Chondrocyte (in vitro differentiated cells): Measurements from ENCODE around the gene F2. TPM values are rescaled to one million over a fixed set of nuclear protein-coding genes. Genes with fewer than 3 reads are reported as not detected.
"Not testable (repeated sequence)": the region's sequence is repeated elsewhere in the genome, so short reads cannot be mapped to it uniquely, and the experiment has no call there.

ENCODE experiments used
- DNase-seq: peaks from one replicate; pipeline ENCODE4 v3.0.0; 2021; ENCODE audit warnings: mixed read lengths, low spot score
- H3K27ac Mint-ChIP-seq: one replicate; pipeline ENCODE4 v1.8.0; 2021; ENCODE audit warnings: mild to moderate bottlenecking, moderate library complexity, mixed read lengths; ENCODE audit not compliant: unreplicated experiment
- H3K27me3 Mint-ChIP-seq: 2 replicates; pipeline ENCODE4 v1.8.0; 2021; ENCODE audit warnings: low read depth, mixed read lengths
- H3K36me3 Mint-ChIP-seq: 2 replicates; pipeline ENCODE4 v1.8.0; 2021; ENCODE audit warnings: low read depth, mixed read lengths
- H3K4me1 Mint-ChIP-seq: 2 replicates; pipeline ENCODE4 v1.8.0; 2021; ENCODE audit warnings: low read depth, mild to moderate bottlenecking, mixed read lengths
- H3K4me3 Mint-ChIP-seq: one replicate; pipeline ENCODE4 v1.8.0; 2021; ENCODE audit warnings: mild to moderate bottlenecking, moderate library complexity, mixed read lengths; ENCODE audit not compliant: unreplicated experiment
- H3K9me3 Mint-ChIP-seq: 2 replicates; pipeline ENCODE4 v1.8.0; 2021; ENCODE audit warnings: low read depth, mixed read lengths
- long read RNA-seq: library from polyadenylated mRNA; stranded (forward); transcript quantifications from one replicate; pipeline ENCODE4 v2.0.0, GENCODE V29; 2021
- total RNA-seq: library from RNA; stranded (reverse); gene quantifications from 3 replicates; pipeline ENCODE4 v1.2.1, GENCODE V29; 2021
- TF ChIP-seq, protein P1 (sequence below): fragments of 200-600 bp; sonication (generic); IDR thresholded peaks from 2 replicates; pipeline ENCODE4 v1.5.0; 2021; ENCODE audit warnings: antibody characterized with exemption, mild to moderate bottlenecking, moderate library complexity

The F2 gene
- 0.25 TPM in 1 of 3 replicates, not detected in the others for total RNA-seq
- long read RNA-seq, result 0 reads

DNA sequence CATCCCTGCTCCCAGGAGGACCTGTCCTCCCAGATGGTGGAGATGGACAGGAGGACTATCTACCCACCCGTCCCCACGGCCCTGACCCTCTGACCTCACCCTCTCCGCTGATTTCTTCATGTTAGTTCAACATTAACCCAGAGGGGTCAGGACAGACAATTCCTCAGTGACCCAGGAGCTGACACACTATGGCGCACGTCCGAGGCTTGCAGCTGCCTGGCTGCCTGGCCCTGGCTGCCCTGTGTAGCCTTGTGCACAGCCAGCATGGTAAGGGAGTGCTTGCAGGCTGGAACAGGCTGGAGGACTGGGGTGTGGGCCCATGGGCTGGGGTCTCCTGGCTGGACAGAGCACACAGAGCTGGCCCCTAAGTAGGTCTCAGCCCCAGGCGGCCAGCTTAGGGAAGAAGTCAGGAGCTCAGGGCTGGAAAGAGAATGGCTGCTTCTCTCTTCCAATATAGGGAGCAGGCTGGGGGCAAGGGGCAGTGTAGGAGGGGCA lies at the start of gene F2:
TSS of gene F2 (plus strand) at position 166 of the 495 bp plus-strand sequence. CDS start at position 189, 23 bp downstream.
- no peak within 1 kb of the TSS for H3K4me3 Mint-ChIP-seq
- no peaks in the 10 kb centered on the region for H3K36me3 Mint-ChIP-seq
- no peak for DNase-seq
- peaks cover 38% of the 10 kb centered on the region for H3K4me1 Mint-ChIP-seq
- TF ChIP-seq, protein P1, sequence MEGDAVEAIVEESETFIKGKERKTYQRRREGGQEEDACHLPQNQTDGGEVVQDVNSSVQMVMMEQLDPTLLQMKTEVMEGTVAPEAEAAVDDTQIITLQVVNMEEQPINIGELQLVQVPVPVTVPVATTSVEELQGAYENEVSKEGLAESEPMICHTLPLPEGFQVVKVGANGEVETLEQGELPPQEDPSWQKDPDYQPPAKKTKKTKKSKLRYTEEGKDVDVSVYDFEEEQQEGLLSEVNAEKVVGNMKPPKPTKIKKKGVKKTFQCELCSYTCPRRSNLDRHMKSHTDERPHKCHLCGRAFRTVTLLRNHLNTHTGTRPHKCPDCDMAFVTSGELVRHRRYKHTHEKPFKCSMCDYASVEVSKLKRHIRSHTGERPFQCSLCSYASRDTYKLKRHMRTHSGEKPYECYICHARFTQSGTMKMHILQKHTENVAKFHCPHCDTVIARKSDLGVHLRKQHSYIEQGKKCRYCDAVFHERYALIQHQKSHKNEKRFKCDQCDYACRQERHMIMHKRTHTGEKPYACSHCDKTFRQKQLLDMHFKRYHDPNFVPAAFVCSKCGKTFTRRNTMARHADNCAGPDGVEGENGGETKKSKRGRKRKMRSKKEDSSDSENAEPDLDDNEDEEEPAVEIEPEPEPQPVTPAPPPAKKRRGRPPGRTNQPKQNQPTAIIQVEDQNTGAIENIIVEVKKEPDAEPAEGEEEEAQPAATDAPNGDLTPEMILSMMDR, result no peak
- no peaks in the 10 kb centered on the region for H3K9me3 Mint-ChIP-seq
- H3K27me3 Mint-ChIP-seq, result no peaks in the 10 kb centered on the region
- no peak within 1 kb of the TSS for H3K27ac Mint-ChIP-seq

DNA sequence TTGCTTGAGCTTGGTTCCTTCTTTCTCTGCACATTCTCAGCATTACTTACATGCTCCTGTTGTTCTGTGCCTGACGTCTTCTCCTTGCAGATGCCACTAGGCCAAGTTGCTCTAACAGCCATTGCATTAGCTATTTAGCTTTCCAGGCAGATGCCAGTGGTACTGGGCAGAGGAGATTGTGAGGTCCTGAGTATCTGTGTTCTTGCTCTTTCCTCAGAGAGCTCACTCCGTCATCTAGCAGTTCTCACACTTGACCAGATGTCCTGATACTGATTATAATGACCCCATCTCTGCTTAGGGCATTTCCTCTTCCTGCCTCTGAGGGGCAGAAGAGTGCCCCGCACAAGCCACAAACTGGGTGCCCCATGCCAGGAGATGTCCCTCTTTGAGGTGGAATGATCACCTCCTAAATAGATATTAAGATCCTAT lies 49.3 kb upstream of the F2 start:
- Mint-ChIP-seq H3K27me3 (no peaks in the 10 kb centered on the region), H3K9me3 (no peaks in the 10 kb centered on the region), H3K27ac (no peak overlapping the region), H3K36me3 (peaks cover 45% of the 10 kb centered on the region), H3K4me1 (peaks cover 22% of the 10 kb centered on the region), H3K4me3 (no peak overlapping the region)
- no peak for DNase-seq
- TF ChIP-seq, protein P1, result peak; percentile 57

DNA sequence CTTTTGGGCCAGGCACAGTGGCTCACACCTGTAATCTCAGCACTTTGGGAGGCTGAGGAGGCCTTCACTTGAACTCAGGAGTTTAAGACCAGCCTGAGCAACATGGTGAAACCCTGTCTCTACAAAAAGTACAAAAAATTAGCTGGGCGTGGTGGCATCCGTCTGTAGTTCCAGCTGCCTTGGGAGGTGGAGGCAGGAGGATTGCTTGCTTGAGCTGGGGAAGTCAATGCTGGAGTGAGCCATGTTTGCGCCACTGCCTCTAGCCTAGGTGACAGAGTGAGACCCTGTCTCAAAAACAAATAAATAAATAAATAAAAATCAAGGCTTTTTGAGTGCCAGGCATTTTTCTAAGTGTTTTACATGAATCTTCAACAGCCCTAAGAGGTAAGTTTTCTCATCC lies 48.5 kb upstream of the F2 start:
- DNase-seq, H3K9me3 Mint-ChIP-seq, H3K4me3 Mint-ChIP-seq, H3K27me3 Mint-ChIP-seq, H3K27ac Mint-ChIP-seq: not testable (repeated sequence)
- Mint-ChIP-seq H3K36me3 (peaks cover 39% of the 10 kb centered on the region), H3K4me1 (peaks cover 30% of the 10 kb centered on the region)

DNA sequence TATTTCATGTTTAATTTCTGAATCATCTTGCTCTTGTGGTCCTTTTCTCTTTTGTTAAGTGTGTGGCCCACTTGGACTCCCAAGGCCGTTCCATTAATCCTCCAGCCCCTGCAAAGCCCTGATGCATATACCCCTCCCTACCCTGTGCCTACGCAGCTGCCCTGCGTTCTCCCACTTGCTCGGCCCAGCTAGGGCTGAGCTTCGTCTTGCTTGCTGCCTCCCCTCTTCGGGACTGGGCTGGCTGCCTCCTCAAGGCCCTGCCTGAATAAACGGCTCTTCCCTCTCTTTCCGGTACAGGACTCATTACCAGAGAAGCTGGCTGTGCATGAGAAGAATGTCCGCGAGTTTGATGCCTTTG lies 47.1 kb upstream of the F2 start:
- no peak overlapping the region for H3K4me3 Mint-ChIP-seq
- H3K4me1 Mint-ChIP-seq, result peaks cover 25% of the 10 kb centered on the region
- TF ChIP-seq, protein P1, result no peak
- H3K27ac Mint-ChIP-seq, result peak overlapping the region; percentile 17
- no peaks in the 10 kb centered on the region for H3K27me3 Mint-ChIP-seq
- DNase-seq, result no peak
- H3K36me3 Mint-ChIP-seq, result peaks cover 30% of the 10 kb centered on the region
- H3K9me3 Mint-ChIP-seq, result no peaks in the 10 kb centered on the region

DNA sequence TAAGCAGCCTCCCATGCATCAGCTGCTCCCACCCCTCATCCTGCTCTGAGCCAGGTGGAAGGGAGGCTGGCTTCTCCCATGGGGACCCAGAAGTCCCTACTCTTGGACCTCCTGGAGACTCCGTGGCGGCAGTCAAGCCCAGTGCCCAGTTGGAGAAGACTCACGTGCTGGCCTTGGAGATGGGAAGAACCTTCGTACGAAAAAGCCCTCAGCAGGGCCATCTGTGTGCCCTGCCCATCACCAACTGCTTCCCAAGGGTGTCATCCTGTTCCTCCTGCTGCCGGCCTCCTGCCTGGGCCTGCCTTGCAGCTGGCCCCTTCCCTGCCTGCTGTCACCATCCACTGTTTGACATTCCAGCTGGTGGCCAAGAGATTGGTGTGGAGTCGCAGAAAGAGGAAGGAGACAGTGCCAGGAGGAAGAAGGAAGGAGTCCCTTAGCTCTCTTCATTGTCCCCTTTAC lies 46.6 kb upstream of the F2 start:
- no peak overlapping the region for H3K4me3 Mint-ChIP-seq
- no peak overlapping the region for H3K27ac Mint-ChIP-seq
- no peaks in the 10 kb centered on the region for H3K27me3 Mint-ChIP-seq
- H3K4me1 Mint-ChIP-seq, result peaks cover 20% of the 10 kb centered on the region
- TF ChIP-seq, protein P1, result no peak
- H3K36me3 Mint-ChIP-seq, result peaks cover 28% of the 10 kb centered on the region
- no peak for DNase-seq
- no peaks in the 10 kb centered on the region for H3K9me3 Mint-ChIP-seq
